ENCODE measurements around the gene GPC3.

DNA sequence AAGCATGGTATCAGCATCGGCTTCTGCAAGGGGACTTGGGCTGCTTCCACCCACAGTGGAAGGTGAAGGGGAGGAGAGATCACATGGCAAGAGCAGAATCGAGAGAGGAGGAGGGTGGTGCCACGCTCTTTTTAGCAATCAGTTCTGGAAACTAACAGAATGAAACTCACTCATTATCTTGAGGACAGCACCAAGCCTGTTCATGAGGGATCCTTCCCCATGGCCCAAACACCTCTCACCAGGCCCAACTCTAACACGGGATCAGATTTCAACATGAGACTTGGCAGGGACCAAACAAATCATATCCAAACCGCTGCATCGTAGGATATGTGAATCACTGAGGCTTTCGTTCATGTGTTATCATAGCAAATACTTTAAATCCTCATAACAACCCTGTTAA lies 125.5 kb downstream of the GPC3 start:
- TF ChIP-seq, protein P1, sequence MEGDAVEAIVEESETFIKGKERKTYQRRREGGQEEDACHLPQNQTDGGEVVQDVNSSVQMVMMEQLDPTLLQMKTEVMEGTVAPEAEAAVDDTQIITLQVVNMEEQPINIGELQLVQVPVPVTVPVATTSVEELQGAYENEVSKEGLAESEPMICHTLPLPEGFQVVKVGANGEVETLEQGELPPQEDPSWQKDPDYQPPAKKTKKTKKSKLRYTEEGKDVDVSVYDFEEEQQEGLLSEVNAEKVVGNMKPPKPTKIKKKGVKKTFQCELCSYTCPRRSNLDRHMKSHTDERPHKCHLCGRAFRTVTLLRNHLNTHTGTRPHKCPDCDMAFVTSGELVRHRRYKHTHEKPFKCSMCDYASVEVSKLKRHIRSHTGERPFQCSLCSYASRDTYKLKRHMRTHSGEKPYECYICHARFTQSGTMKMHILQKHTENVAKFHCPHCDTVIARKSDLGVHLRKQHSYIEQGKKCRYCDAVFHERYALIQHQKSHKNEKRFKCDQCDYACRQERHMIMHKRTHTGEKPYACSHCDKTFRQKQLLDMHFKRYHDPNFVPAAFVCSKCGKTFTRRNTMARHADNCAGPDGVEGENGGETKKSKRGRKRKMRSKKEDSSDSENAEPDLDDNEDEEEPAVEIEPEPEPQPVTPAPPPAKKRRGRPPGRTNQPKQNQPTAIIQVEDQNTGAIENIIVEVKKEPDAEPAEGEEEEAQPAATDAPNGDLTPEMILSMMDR (IDR thresholded peaks at IDR 0.05), result no peak
- no peak for TF ChIP-seq ZFX (IDR thresholded peaks at IDR 0.05; ENCODE audit: borderline replicate concordance)
